ENCODE measurements around the gene CPSF6.

GRCh38 chr12:69321351-69321750 is 82.0 kb downstream of the CPSF6 start:
- TF ChIP-seq CTCF (conservative IDR thresholded peaks at IDR 0.05) (no peak), EZH2 (IDR thresholded peaks at IDR 0.05; ENCODE audit: low read depth) (no peak)
